Measurements from ENCODE around the gene RABGAP1L. TPM values are rescaled to one million over a fixed set of nuclear protein-coding genes. Genes with fewer than 3 reads are reported as not detected.
A peak's percentile ranks its signal among the peaks of the same experiment; 100 is the strongest.

Gene RABGAP1L
- total and polyA plus RNA-seq, 12 donors, result 13.0 to 167 (median 109) TPM

DNA sequence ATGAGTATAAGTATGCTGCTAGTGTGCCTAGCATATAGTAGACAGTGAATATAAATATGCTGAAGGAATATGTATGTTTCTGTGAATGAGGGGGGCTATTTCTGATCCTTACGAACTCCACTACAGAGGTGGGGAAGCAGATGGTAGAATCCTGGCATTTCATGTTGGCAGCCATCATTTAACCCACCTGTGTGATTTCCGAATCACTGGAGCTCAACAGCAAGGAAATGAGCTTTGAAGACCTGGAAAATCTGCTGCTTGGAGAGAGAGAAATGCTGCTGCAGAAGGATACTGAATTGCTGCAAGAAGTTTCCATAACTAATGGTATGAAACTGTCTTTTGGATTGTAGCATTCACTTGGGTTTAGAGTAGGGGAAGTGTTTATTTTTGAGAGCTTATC, 83.5 kb downstream of the RABGAP1L start:
- intact Hi-C loops (cut with DNase I), result no loop called here
- H3K36me3 ChIP-seq, result peaks cover 0 to 54% (median 19%) of the 10 kb centered on the region in 9 donors

DNA sequence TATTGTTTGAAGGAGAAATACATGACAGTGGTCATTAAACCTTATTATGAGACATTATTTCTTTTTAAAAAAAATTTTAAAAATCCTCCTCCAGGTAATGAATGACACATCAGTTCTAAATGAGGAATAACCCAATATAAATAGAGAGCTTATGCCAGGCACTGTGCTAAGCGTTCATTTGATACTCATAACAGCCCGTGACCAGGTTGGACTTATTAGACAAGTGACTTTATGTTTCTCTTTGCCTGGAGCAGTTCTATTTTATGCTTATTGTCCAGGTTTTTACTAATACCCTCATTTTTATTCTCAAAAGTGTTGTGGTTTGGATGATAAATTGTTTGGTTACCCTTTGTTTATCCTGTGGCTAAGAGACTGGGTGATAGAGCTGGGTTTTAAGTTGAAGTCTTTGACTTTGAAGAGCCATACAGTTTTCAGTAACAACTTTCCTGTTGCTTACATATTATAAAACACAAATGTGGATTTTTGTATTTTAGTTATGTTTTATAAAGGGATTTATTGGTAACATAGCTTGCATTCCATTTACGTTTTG, 84.2 kb downstream of the RABGAP1L start:
- DNase-seq (no peak), ATAC-seq (peak in 4 of 8 donors; percentile 37 to 68 (median 50))
- Histone ChIP-seq H3K36me3 (peaks cover 0 to 54% (median 19%) of the 10 kb centered on the region in 9 donors), H3K27ac (no peak overlapping the region), H3K27me3 (no peaks in the 10 kb centered on the region), H3K4me3 (no peak overlapping the region), H3K9me3 (no peaks in the 10 kb centered on the region), H3K4me1 (peaks cover 0 to 18% (median 5%) of the 10 kb centered on the region in 9 donors)
- TF ChIP-seq, protein P1, sequence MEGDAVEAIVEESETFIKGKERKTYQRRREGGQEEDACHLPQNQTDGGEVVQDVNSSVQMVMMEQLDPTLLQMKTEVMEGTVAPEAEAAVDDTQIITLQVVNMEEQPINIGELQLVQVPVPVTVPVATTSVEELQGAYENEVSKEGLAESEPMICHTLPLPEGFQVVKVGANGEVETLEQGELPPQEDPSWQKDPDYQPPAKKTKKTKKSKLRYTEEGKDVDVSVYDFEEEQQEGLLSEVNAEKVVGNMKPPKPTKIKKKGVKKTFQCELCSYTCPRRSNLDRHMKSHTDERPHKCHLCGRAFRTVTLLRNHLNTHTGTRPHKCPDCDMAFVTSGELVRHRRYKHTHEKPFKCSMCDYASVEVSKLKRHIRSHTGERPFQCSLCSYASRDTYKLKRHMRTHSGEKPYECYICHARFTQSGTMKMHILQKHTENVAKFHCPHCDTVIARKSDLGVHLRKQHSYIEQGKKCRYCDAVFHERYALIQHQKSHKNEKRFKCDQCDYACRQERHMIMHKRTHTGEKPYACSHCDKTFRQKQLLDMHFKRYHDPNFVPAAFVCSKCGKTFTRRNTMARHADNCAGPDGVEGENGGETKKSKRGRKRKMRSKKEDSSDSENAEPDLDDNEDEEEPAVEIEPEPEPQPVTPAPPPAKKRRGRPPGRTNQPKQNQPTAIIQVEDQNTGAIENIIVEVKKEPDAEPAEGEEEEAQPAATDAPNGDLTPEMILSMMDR (IDR thresholded peaks at IDR 0.05), result no peak
- intact Hi-C loops (cut with DNase I), result no loop called here
- WGBS, 2 donors, result 67 to 72% methylated on average over 3 of the region's 3 CpGs

More for the DNA sequence above, 83.5 kb downstream of the RABGAP1L start:
- H3K27ac ChIP-seq, result no peak overlapping the region
- H3K4me1 ChIP-seq, result peaks cover 0 to 11% (median 0%) of the 10 kb centered on the region in 9 donors
- TF ChIP-seq, protein P1 (IDR thresholded peaks at IDR 0.05), result no peak
- 89 to 91% methylated on average over 2 of the region's 2 CpGs for WGBS, 2 donors
- no peaks in the 10 kb centered on the region for H3K27me3 ChIP-seq
- no peak overlapping the region for H3K4me3 ChIP-seq
- DNase-seq, result no peak
- no peaks in the 10 kb centered on the region for H3K9me3 ChIP-seq
- no peak for ATAC-seq

DNA sequence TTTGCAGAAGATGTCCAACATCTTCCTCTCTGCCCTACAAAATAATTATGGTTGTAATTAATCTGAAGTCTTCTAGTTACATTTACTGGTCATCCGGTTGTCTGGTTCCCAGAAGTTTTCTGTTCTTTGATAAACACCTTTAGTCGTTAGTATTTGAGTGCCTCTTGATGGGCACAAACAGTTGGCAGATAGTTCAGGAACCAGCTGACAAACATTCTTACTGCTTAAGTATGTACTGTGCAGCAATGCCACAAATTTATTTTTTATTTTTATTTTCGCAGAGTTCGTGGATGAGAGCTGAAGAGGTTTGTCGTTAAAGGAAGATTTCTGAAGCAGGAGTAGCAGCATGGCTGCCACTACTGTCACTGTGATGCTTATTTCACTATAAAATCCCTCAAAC, 84.7 kb downstream of the RABGAP1L start:
- TF ChIP-seq, protein P1 (IDR thresholded peaks at IDR 0.05), result no peak
- Histone ChIP-seq H3K36me3 (peaks cover 0 to 54% (median 19%) of the 10 kb centered on the region in 9 donors), H3K4me1 (peaks cover 0 to 21% (median 5%) of the 10 kb centered on the region in 9 donors), H3K27ac (no peak overlapping the region), H3K27me3 (no peaks in the 10 kb centered on the region), H3K4me3 (no peak overlapping the region), H3K9me3 (no peaks in the 10 kb centered on the region)
- 54 to 69% methylated on average over 5 of the region's 5 CpGs for WGBS, 2 donors
- ATAC-seq (peak in 3 of 8 donors; percentile 33 to 64 (median 62)), DNase-seq (no peak)
- intact Hi-C loops (cut with DNase I), result no loop called here

DNA sequence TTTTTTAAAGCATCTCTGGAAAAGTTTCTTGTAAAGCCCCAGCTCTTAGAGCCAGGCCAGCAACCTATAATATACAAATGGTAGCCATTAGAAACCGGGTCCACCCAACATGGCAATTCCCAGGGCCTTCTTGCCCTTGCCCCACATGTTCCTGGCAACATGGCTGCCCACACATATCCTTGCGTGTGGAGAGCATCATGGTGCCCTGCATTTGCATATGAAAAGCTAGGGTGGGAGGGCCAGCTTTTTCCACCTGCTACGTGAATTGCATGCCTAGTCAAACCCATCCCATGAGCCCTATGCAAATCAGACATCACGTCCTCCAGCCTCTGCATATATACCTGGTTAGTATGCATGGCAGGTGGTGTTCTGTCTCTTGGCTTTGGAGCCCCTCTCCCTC, 88.2 kb downstream of the RABGAP1L start:
- 94 to 100% methylated on average over 4 of the region's 4 CpGs for WGBS, 2 donors
- peaks cover 0 to 21% (median 5%) of the 10 kb centered on the region in 9 donors for H3K4me1 ChIP-seq
- no peaks in the 10 kb centered on the region for H3K27me3 ChIP-seq
- H3K36me3 ChIP-seq, result peaks cover 0 to 60% (median 20%) of the 10 kb centered on the region in 9 donors
- H3K27ac ChIP-seq, result no peak overlapping the region
- H3K9me3 ChIP-seq, result no peaks in the 10 kb centered on the region
- ATAC-seq (no peak), DNase-seq (no peak)
- TF ChIP-seq, protein P1 (IDR thresholded peaks at IDR 0.05), result no peak
- intact Hi-C loops (cut with DNase I), result no loop called here
- no peak overlapping the region for H3K4me3 ChIP-seq
